MCF 10A (cell line): ENCODE results near the gene ANO2. TPM values are rescaled to one million over a fixed set of nuclear protein-coding genes. Genes with fewer than 3 reads are reported as not detected.
"Not testable (repeated sequence)": the region's sequence is repeated elsewhere in the genome, so short reads cannot be mapped to it uniquely, and the experiment has no call there.

Experiments
- BruUV-seq: library from RNA; stranded (reverse); fragments of 400-500 nt; replicated peaks from 2 replicates; lab custom pipeline; 2021; lab: Mats Ljungman, UMichigan
- CTCF ChIA-PET: fragments of 300-600 bp; sonication (Branson Sonifier 250); formaldehyde crosslinking; extraction: SDS; loops from one replicate; lab custom pipeline; 2021; ENCODE audit warnings: antibody characterized with exemption, inconsistent platforms; lab: Yijun Ruan, JAX
- POLR2A ChIA-PET: fragments of 300-600, 350-650 bp; sonication (Branson Sonifier 250); formaldehyde crosslinking; extraction: SDS; loops from one replicate; lab custom pipeline; 2020; ENCODE audit warnings: antibody characterized with exemption, inconsistent platforms; lab: Yijun Ruan, JAX
- DNase-seq: peaks from one replicate; pipeline ENCODE4 v3.0.0-alpha.2; 2018; ENCODE audit not compliant: unreplicated experiment
- H3K27ac Mint-ChIP-seq: one replicate; pipeline ENCODE4 v1.8.0; 2022; ENCODE audit warnings: mild to moderate bottlenecking, low read depth, mixed read lengths; ENCODE audit not compliant: unreplicated experiment
- H3K27me3 Mint-ChIP-seq: one replicate; pipeline ENCODE4 v1.8.0; 2022; ENCODE audit warnings: mixed read lengths; ENCODE audit not compliant: insufficient read depth, unreplicated experiment
- H3K36me3 Mint-ChIP-seq: one replicate; pipeline ENCODE4 v1.8.0; 2022; ENCODE audit warnings: mild to moderate bottlenecking, moderate library complexity, mixed read lengths; ENCODE audit not compliant: insufficient read depth, unreplicated experiment
- H3K4me1 Mint-ChIP-seq: one replicate; pipeline ENCODE4 v1.8.0; 2022; ENCODE audit warnings: mixed read lengths; ENCODE audit not compliant: insufficient read depth, unreplicated experiment
- H3K4me3 Mint-ChIP-seq: one replicate; pipeline ENCODE4 v1.8.0; 2022; ENCODE audit warnings: mild to moderate bottlenecking, moderate library complexity, mixed read lengths; ENCODE audit not compliant: unreplicated experiment
- H3K9me3 Mint-ChIP-seq: one replicate; pipeline ENCODE4 v1.8.0; 2022; ENCODE audit warnings: mixed read lengths; ENCODE audit not compliant: unreplicated experiment
- intact Hi-C: fragments of 100-400 bp; cut with micrococcal nuclease; formaldehyde crosslinking; loops from 2 replicates; pipeline ENCODE4 v1.14.1; 2022
- total RNA-seq: library from RNA; stranded (reverse); gene quantifications from 2 replicates; pipeline ENCODE4 v1.2.3, GENCODE V29; 2022
- TF ChIP-seq, protein P1 (sequence below): fragments of 200-600 bp; IDR thresholded peaks from one replicate; pipeline ENCODE4 v1.8.0; 2022; ENCODE audit warnings: antibody characterized with exemption, mild to moderate bottlenecking; ENCODE audit not compliant: unreplicated experiment

The ANO2 gene
- total RNA-seq, 1 experiment from 2014 or later, result not detected

DNA sequence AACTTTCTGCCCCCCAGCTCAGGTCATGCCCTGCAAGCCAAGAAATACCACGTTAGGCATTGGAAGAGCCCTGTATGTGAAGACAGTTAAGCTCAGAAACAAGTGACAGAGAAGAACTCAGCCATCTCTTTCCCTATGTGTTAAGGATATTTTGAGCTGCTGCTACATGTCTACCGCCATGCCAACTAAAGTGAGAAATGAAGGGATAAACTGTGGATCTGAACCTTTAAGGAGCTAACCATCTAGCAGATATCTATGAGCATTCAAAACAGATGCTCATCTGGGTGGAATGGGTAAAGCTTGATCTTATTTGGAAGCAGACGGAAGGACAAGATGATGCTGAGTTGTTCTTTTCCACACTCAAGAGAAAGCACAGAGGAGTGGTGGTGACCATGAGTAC, 262.5 kb downstream of the ANO2 start:
- Mint-ChIP-seq H3K27me3 (no peaks in the 10 kb centered on the region), H3K4me3 (no peak overlapping the region), H3K4me1 (no peaks in the 10 kb centered on the region), H3K27ac (no peak overlapping the region), H3K9me3 (peaks cover 44% of the 10 kb centered on the region), H3K36me3 (peaks cover 5% of the 10 kb centered on the region)
- BruUV-seq, result no TSS peak
- POLR2A ChIA-PET, result no interaction called here
- no peak for DNase-seq
- TF ChIP-seq, protein P1, sequence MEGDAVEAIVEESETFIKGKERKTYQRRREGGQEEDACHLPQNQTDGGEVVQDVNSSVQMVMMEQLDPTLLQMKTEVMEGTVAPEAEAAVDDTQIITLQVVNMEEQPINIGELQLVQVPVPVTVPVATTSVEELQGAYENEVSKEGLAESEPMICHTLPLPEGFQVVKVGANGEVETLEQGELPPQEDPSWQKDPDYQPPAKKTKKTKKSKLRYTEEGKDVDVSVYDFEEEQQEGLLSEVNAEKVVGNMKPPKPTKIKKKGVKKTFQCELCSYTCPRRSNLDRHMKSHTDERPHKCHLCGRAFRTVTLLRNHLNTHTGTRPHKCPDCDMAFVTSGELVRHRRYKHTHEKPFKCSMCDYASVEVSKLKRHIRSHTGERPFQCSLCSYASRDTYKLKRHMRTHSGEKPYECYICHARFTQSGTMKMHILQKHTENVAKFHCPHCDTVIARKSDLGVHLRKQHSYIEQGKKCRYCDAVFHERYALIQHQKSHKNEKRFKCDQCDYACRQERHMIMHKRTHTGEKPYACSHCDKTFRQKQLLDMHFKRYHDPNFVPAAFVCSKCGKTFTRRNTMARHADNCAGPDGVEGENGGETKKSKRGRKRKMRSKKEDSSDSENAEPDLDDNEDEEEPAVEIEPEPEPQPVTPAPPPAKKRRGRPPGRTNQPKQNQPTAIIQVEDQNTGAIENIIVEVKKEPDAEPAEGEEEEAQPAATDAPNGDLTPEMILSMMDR, result no peak
- CTCF ChIA-PET, result no interaction called here
- intact Hi-C loops, result no loop called here

GRCh38 chr12:5678176-5678575, 266.9 kb downstream of the ANO2 start:
- Mint-ChIP-seq H3K4me1 (no peaks in the 10 kb centered on the region), H3K36me3 (peaks cover 5% of the 10 kb centered on the region)
- TF ChIP-seq, protein P1, result no peak

GRCh38 chr12:5669624-5670023, 275.4 kb downstream of the ANO2 start:
- CTCF ChIA-PET, H3K36me3 Mint-ChIP-seq, DNase-seq: not testable (repeated sequence)

More at GRCh38 chr12:5678176-5678575, 266.9 kb downstream of the ANO2 start:
- ChIA-PET CTCF (no interaction called here), POLR2A (no interaction called here)
- no TSS peak for BruUV-seq
- Mint-ChIP-seq H3K4me3 (no peak overlapping the region), H3K9me3 (peaks cover 55% of the 10 kb centered on the region), H3K27me3 (no peaks in the 10 kb centered on the region), H3K27ac (no peak overlapping the region)
- intact Hi-C loops, result no loop called here
- DNase-seq, result no peak

GRCh38 chr12:5665615-5666014, 279.4 kb downstream of the ANO2 start:
- POLR2A ChIA-PET, result no interaction called here
- no peak overlapping the region for H3K4me3 Mint-ChIP-seq
- peaks cover 9% of the 10 kb centered on the region for H3K9me3 Mint-ChIP-seq
- H3K36me3 Mint-ChIP-seq, result no peaks in the 10 kb centered on the region
- BruUV-seq, result no TSS peak
- no peak for DNase-seq
- H3K4me1 Mint-ChIP-seq, result no peaks in the 10 kb centered on the region
- no peaks in the 10 kb centered on the region for H3K27me3 Mint-ChIP-seq
- intact Hi-C loops, result no loop called here
- CTCF ChIA-PET, result no interaction called here
- TF ChIP-seq, protein P1, result no peak
- no peak overlapping the region for H3K27ac Mint-ChIP-seq

More at GRCh38 chr12:5669624-5670023, 275.4 kb downstream of the ANO2 start:
- H3K27me3 Mint-ChIP-seq, H3K27ac Mint-ChIP-seq, POLR2A ChIA-PET, H3K4me1 Mint-ChIP-seq, H3K9me3 Mint-ChIP-seq, intact Hi-C loops, H3K4me3 Mint-ChIP-seq, BruUV-seq: not testable (repeated sequence)

DNA sequence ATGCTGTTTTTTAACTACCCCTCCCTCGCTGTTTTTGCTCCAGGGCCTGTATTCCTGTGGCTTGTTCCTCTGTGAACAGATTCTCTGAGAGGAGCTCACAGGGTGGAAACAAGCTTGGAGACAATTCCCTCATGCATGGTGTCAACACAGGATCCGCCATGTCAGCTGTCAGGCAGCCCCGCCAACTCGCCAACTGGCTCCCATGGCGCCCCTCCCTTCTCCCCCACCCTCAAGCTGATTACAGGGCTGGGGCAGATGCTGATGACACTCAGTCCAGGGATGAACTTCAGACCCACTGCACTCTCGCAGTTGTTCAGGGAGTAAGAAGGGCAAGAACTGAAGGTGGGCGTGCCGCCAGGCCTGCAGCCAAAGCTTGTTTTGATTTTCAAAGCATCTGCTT, 283.2 kb downstream of the ANO2 start:
- Mint-ChIP-seq H3K36me3 (no peaks in the 10 kb centered on the region), H3K4me1 (no peaks in the 10 kb centered on the region), H3K27ac (no peak overlapping the region), H3K9me3 (peaks cover 9% of the 10 kb centered on the region), H3K27me3 (no peaks in the 10 kb centered on the region), H3K4me3 (no peak overlapping the region)
- no TSS peak for BruUV-seq
- TF ChIP-seq, protein P1, result no peak
- no peak for DNase-seq
- intact Hi-C loops, result no loop called here
- ChIA-PET POLR2A (no interaction called here), CTCF (no interaction called here)
